ENCODE data around the gene SHB.
"Not testable (repeated sequence)": the region's sequence is repeated elsewhere in the genome, so short reads cannot be mapped to it uniquely, and the experiment has no call there.

The SHB gene

GRCh38 chr9:37916471-37917312 is 152.3 kb downstream of the SHB start:
- Histone ChIP-seq H3K36me3 (ENCODE audit: control insufficient read depth, insufficient read depth, low read length) (peaks cover 4% of the 10 kb centered on the region), H3K27me3 (ENCODE audit: control insufficient read depth, insufficient read depth, low read length) (no peaks in the 10 kb centered on the region), H3K27ac (ENCODE audit: low read depth, low read length) (no peak overlapping the region), H3K9ac (ENCODE audit: low read length) (no peak overlapping the region), H3K4me3 (ENCODE audit: low read length) (no peak overlapping the region), H3K4me1 (ENCODE audit: control insufficient read depth, insufficient read depth, low read length) (no peaks in the 10 kb centered on the region)

DNA sequence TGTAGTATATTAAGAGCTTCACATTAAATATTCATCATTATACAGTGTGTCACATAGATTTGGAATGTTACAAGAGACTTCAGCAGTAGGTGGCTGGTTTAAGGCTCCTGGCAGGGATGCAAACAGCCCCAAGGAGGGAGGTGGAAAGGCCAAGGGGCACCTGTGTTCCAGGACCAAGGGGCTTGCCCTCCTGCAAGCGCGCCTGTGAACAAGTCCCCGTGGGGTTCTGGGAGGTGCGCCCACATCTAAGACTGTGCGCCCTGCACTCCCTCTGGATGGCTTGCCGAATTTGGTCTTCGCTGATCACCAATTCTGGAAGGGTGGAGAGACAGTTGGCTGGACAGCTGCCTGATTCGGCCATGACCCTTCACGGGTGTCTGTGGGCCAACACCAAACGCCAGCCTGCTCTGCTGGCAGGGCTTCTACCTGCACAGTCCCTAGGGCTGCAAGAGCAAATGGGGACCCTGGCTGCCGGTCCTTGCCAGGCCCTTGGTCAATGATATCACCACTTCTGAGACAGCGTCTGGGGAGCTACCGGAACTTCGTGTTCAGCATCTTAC is 153.0 kb downstream of the SHB start:
- H3K27me3 ChIP-seq (ENCODE audit: control insufficient read depth, insufficient read depth, low read length): no peaks in the 10 kb centered on the region
- H3K27ac ChIP-seq (ENCODE audit: low read depth, low read length): no peak overlapping the region
- H3K9ac ChIP-seq (ENCODE audit: low read length): no peak overlapping the region
- H3K36me3 ChIP-seq (ENCODE audit: control insufficient read depth, insufficient read depth, low read length): peaks cover 4% of the 10 kb centered on the region
- H3K4me3 ChIP-seq (ENCODE audit: low read length): no peak overlapping the region
- H3K4me1 ChIP-seq (ENCODE audit: control insufficient read depth, insufficient read depth, low read length): no peaks in the 10 kb centered on the region

DNA sequence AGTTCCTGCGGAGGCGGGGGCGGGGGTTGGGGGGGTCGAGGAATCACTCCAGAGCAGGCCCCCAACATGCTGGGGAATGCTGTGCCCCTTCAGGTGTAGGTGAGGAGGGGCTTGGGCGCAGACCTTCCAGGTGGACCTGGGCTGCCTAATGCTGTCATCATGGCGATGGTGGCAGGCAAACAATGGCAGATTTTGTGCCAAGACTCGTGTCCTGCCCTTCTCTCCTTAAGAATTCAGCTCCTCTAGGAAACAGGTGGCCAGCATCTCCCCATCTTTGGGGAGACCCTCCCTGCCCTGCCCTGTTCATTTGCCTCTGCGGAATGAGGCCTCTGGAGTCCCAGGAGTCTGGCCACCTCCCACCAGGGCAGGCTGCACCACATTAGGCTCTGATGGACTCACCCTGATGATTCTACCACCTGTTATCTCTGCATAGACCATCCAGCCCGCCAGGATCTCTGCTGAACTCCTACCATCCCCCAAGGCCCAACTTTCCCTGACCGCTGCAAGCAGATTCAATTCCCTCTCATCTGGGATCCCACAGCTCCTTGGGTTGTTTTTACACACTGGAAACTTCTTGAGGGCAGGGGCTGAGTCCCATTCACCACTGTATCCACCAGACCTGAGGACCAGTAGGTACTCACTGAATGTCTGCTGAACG is 154.2 kb downstream of the SHB start:
- H3K27me3 ChIP-seq (ENCODE audit: control insufficient read depth, insufficient read depth, low read length): no peaks in the 10 kb centered on the region
- peaks cover 4% of the 10 kb centered on the region for H3K36me3 ChIP-seq (ENCODE audit: control insufficient read depth, insufficient read depth, low read length)
- H3K4me3 ChIP-seq (ENCODE audit: low read length): no peak overlapping the region
- no peak overlapping the region for H3K9ac ChIP-seq (ENCODE audit: low read length)
- H3K4me1 ChIP-seq (ENCODE audit: control insufficient read depth, insufficient read depth, low read length): no peaks in the 10 kb centered on the region
- no peak overlapping the region for H3K27ac ChIP-seq (ENCODE audit: low read depth, low read length)

- Histone ChIP-seq H3K4me1 (ENCODE audit: control insufficient read depth, insufficient read depth, low read length) (no peaks in the 10 kb centered on the region), H3K27ac (ENCODE audit: low read depth, low read length) (no peak overlapping the region), H3K4me3 (ENCODE audit: low read length) (no peak overlapping the region), H3K36me3 (ENCODE audit: control insufficient read depth, insufficient read depth, low read length) (peaks cover 4% of the 10 kb centered on the region), H3K27me3 (ENCODE audit: control insufficient read depth, insufficient read depth, low read length) (no peaks in the 10 kb centered on the region), H3K9ac (ENCODE audit: low read length) (no peak overlapping the region)
Observed at GRCh38 chr9:37914154-37914551, 154.9 kb downstream of the SHB start.

GRCh38 chr9:37913480-37914153 is 155.4 kb downstream of the SHB start:
- peaks cover 4% of the 10 kb centered on the region for H3K36me3 ChIP-seq (ENCODE audit: control insufficient read depth, insufficient read depth, low read length)
- H3K27ac ChIP-seq (ENCODE audit: low read depth, low read length): no peak overlapping the region
- no peak overlapping the region for H3K9ac ChIP-seq (ENCODE audit: low read length)
- H3K27me3 ChIP-seq (ENCODE audit: control insufficient read depth, insufficient read depth, low read length): no peaks in the 10 kb centered on the region
- no peak overlapping the region for H3K4me3 ChIP-seq (ENCODE audit: low read length)
- no peaks in the 10 kb centered on the region for H3K4me1 ChIP-seq (ENCODE audit: control insufficient read depth, insufficient read depth, low read length)

DNA sequence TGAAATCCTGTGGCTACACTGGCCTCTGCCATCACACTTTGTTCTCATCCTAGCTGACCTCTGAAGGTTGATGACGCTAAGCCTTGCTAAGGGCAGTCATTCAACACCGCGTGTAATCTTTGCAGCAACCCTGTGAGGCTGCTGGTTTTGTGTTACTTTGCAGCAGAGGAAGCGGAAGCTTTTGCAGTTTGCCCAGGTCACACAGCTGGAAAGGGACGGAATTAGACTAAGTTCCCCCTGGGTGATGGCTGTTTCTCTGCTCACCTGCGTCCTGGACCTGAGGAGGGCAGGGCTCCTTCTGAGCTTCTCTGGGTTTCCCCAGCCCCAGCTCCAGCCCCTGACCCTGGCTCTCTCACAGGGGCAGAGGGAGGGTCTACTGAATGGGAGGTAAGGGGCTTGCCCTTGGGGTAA is 157.8 kb downstream of the SHB start:
- Histone ChIP-seq H3K4me1 (ENCODE audit: control insufficient read depth, insufficient read depth, low read length) (no peaks in the 10 kb centered on the region), H3K9ac (ENCODE audit: low read length) (no peak overlapping the region), H3K36me3 (ENCODE audit: control insufficient read depth, insufficient read depth, low read length) (no peaks in the 10 kb centered on the region), H3K27ac (ENCODE audit: low read depth, low read length) (no peak overlapping the region), H3K4me3 (ENCODE audit: low read length) (no peak overlapping the region), H3K27me3 (ENCODE audit: control insufficient read depth, insufficient read depth, low read length) (no peaks in the 10 kb centered on the region)

GRCh38 chr9:37910271-37910670 is 158.8 kb downstream of the SHB start:
- H3K36me3 ChIP-seq (ENCODE audit: control insufficient read depth, insufficient read depth, low read length): no peaks in the 10 kb centered on the region
- H3K4me1 ChIP-seq (ENCODE audit: control insufficient read depth, insufficient read depth, low read length): no peaks in the 10 kb centered on the region
- no peak overlapping the region for H3K27ac ChIP-seq (ENCODE audit: low read depth, low read length)
- no peak overlapping the region for H3K4me3 ChIP-seq (ENCODE audit: low read length)
- no peak overlapping the region for H3K9ac ChIP-seq (ENCODE audit: low read length)
- H3K27me3 ChIP-seq (ENCODE audit: control insufficient read depth, insufficient read depth, low read length): no peaks in the 10 kb centered on the region

DNA sequence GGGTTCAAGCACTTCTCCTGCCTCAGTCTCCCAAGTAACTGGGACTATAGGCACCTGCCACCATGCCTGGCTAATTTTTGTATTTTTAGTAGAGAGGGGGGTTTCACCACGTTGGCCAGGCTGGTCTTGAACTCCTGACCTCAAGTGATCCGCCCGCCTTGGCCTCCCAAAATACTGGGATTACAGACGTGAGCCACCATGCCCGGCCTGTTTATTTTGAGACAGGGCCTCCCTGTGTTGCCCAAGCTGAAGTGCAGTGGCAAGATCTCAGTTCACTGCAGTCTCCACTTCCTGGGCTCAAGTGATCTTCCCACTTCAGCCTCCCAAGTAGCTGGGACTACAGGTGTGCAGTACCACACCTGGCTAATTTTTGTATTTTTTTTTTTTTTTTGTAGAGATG is 159.2 kb downstream of the SHB start:
- H3K36me3 ChIP-seq (ENCODE audit: control insufficient read depth, insufficient read depth, low read length); H3K27ac ChIP-seq (ENCODE audit: low read depth, low read length); H3K4me1 ChIP-seq (ENCODE audit: control insufficient read depth, insufficient read depth, low read length); H3K27me3 ChIP-seq (ENCODE audit: control insufficient read depth, insufficient read depth, low read length); H3K9ac ChIP-seq (ENCODE audit: low read length); H3K4me3 ChIP-seq (ENCODE audit: low read length): not testable (repeated sequence)

- no peak overlapping the region for H3K4me3 ChIP-seq (ENCODE audit: low read length)
- no peak overlapping the region for H3K9ac ChIP-seq (ENCODE audit: low read length)
- no peaks in the 10 kb centered on the region for H3K36me3 ChIP-seq (ENCODE audit: control insufficient read depth, insufficient read depth, low read length)
- peaks cover 3% of the 10 kb centered on the region for H3K4me1 ChIP-seq (ENCODE audit: control insufficient read depth, insufficient read depth, low read length)
- H3K27ac ChIP-seq (ENCODE audit: low read depth, low read length): no peak overlapping the region
- H3K27me3 ChIP-seq (ENCODE audit: control insufficient read depth, insufficient read depth, low read length): no peaks in the 10 kb centered on the region
Observed at GRCh38 chr9:37909326-37909725, 159.7 kb downstream of the SHB start.

- peaks cover 3% of the 10 kb centered on the region for H3K4me1 ChIP-seq (ENCODE audit: control insufficient read depth, insufficient read depth, low read length)
- no peaks in the 10 kb centered on the region for H3K36me3 ChIP-seq (ENCODE audit: control insufficient read depth, insufficient read depth, low read length)
- H3K4me3 ChIP-seq (ENCODE audit: low read length): no peak overlapping the region
- no peaks in the 10 kb centered on the region for H3K27me3 ChIP-seq (ENCODE audit: control insufficient read depth, insufficient read depth, low read length)
- H3K9ac ChIP-seq (ENCODE audit: low read length): no peak overlapping the region
- no peak overlapping the region for H3K27ac ChIP-seq (ENCODE audit: low read depth, low read length)
Observed at GRCh38 chr9:37908698-37909186, 160.3 kb downstream of the SHB start.

DNA sequence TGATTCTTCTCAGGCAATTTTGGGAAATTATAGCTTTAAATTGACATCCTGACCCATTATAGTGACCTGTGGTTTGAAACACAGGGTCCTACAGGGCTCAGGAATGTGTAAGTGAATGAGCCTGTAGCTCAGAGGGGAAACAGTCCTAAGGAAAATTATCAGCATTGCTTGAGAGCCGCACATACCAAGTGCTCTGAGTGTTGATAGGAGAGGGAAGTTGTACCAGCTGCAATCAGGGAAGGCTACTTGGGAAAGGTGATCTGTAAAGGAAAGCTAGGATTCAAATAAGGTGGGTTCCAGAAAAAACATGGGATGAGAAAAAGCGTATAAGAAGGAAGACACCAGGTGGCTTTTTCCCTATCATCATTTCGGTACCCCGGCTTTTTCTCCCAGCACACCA is 160.7 kb downstream of the SHB start:
- H3K27ac ChIP-seq (ENCODE audit: low read depth, low read length): no peak overlapping the region
- H3K36me3 ChIP-seq (ENCODE audit: control insufficient read depth, insufficient read depth, low read length): no peaks in the 10 kb centered on the region
- no peaks in the 10 kb centered on the region for H3K27me3 ChIP-seq (ENCODE audit: control insufficient read depth, insufficient read depth, low read length)
- no peak overlapping the region for H3K9ac ChIP-seq (ENCODE audit: low read length)
- H3K4me1 ChIP-seq (ENCODE audit: control insufficient read depth, insufficient read depth, low read length): peaks cover 4% of the 10 kb centered on the region
- no peak overlapping the region for H3K4me3 ChIP-seq (ENCODE audit: low read length)
